ENCODE data around the gene CLCA1. TPM values are rescaled to one million over a fixed set of nuclear protein-coding genes. Genes with fewer than 3 reads are reported as not detected.

CLCA1 gene
- total and polyA plus RNA-seq, 10 of the 15 experiments (the other 5 are each of a cell fraction or from before 2014, with no cell fraction given), result 0.13 TPM; not detected in 9

GRCh38 chr1:86445919-86446318, 22.8 kb upstream of the CLCA1 start:
- no peaks in the 10 kb centered on the region for H3K79me2 ChIP-seq (ENCODE audit: control insufficient read depth, insufficient read depth, low read length)
- no peak for TF ChIP-seq LARP7 (IDR thresholded peaks at IDR 0.05)
- no peak for TF ChIP-seq CEBPB (IDR thresholded peaks at IDR 0.05; ENCODE audit: borderline replicate concordance in 1 of 2, low read depth in 2 of 2, low read length in 2 of 2)
- TF ChIP-seq IRF3 (IDR thresholded peaks at IDR 0.05), result no peak
- no peak for TF ChIP-seq RUNX3 (IDR thresholded peaks at IDR 0.05; ENCODE audit: low read length)
- TF ChIP-seq USF2 (IDR thresholded peaks at IDR 0.05; ENCODE audit: borderline replicate concordance, low read depth, low read length), result no peak
- TF ChIP-seq ATF3 (IDR thresholded peaks at IDR 0.05; ENCODE audit: borderline replicate concordance, extremely low read depth, low read depth, low read length), result no peak
- no peak for TF ChIP-seq ATF2 (IDR thresholded peaks at IDR 0.05; ENCODE audit: low read length)
- no peak for TF ChIP-seq PAX8 (IDR thresholded peaks at IDR 0.05)
- no peak for TF ChIP-seq DPF2 (IDR thresholded peaks at IDR 0.05)
- no peak for TF ChIP-seq FOS (IDR thresholded peaks at IDR 0.05; ENCODE audit: borderline replicate concordance, extremely low read depth, insufficient read length)
- TF ChIP-seq HDAC6 (IDR thresholded peaks at IDR 0.05; ENCODE audit: unreplicated experiment), result no peak
- TF ChIP-seq SIN3A (IDR thresholded peaks at IDR 0.05; ENCODE audit: low read depth, low read length), result no peak
- TF ChIP-seq E4F1 (IDR thresholded peaks at IDR 0.05; ENCODE audit: borderline replicate concordance, partially characterized antibody), result no peak
- CTCF ChIA-PET, result no interaction called here
- ATAC-seq (no peak), FAIRE-seq (no peak), DNase-seq (ENCODE audit: low read depth, low spot score) (no peak)
- no peaks in the 10 kb centered on the region for H3K36me3 ChIP-seq (ENCODE audit: control insufficient read depth in 2 of 2, insufficient read depth in 2 of 2, low read length in 1 of 2)
- POLR2A ChIA-PET, result no interaction called here
- H3K9ac ChIP-seq (ENCODE audit: control insufficient read depth, insufficient read depth, low read length), result no peak overlapping the region
- H3K27me3 ChIP-seq (replicated peaks in 1 of 2; ENCODE audit: control insufficient read depth in 2 of 2, insufficient read depth in 2 of 2, low read length in 1 of 2), result 0 out of 4 replicates have a peak, but pooled peaks cover 0 to 3% of the 10 kb centered on the region in 2 experiments
- SMC1A ChIA-PET (ENCODE audit: uncharacterized antibody, unreplicated experiment), result no interaction called here
- no peaks in the 10 kb centered on the region for H3K4me1 ChIP-seq (ENCODE audit: control insufficient read depth, insufficient read depth, low read length)
- intact Hi-C loops (cut with micrococcal nuclease; ENCODE audit: unreplicated experiment) (no loop called here), in situ Hi-C loops (cut with MboI) (no loop called here)
- no peak overlapping the region for H3K4me3 ChIP-seq
- RAD21 ChIA-PET (ENCODE audit: unreplicated experiment), result no interaction called here
- BruUV-seq (replicated peaks), result no TSS peak
- no peaks in the 10 kb centered on the region for H3K9me3 ChIP-seq (replicated peaks; ENCODE audit: control insufficient read depth, insufficient read depth, low read length)
- 50% methylated on average over 1 of the region's 1 CpG for WGBS (ENCODE audit: insufficient coverage, insufficient replicate concordance, low lambda C conversion rate, missing lambda C conversion rate)
- H3K4me2 ChIP-seq (ENCODE audit: control insufficient read depth, insufficient read depth), result no peak overlapping the region
- H4K20me1 ChIP-seq (ENCODE audit: control insufficient read depth, insufficient read depth), result no peaks in the 10 kb centered on the region
- H3K27ac ChIP-seq (ENCODE audit: control insufficient read depth, insufficient read depth), result no peak overlapping the region
- no peak overlapping the region for H2AFZ ChIP-seq (ENCODE audit: control insufficient read depth, low read depth, low read length)

Measured in GM12878 (cell line).